LHCN-M2 (cell line): ENCODE data around the gene TBXT. TPM values are rescaled to one million over a fixed set of nuclear protein-coding genes. Genes with fewer than 3 reads are reported as not detected.

Experiments used
- DNase-seq: peaks from one replicate; pipeline ENCODE4 v3.0.0-alpha.2; 2012; ENCODE audit warnings: low read depth
- total RNA-seq: library from RNA; depleted of rRNA; stranded (reverse); fragments of >200 nt; gene quantifications from 2 replicates; pipeline ENCODE4 v1.2.3, GENCODE V29; 2014; rRNA removed

Gene TBXT
- total RNA-seq, 1 experiment from 2014 or later: not detected

DNA sequence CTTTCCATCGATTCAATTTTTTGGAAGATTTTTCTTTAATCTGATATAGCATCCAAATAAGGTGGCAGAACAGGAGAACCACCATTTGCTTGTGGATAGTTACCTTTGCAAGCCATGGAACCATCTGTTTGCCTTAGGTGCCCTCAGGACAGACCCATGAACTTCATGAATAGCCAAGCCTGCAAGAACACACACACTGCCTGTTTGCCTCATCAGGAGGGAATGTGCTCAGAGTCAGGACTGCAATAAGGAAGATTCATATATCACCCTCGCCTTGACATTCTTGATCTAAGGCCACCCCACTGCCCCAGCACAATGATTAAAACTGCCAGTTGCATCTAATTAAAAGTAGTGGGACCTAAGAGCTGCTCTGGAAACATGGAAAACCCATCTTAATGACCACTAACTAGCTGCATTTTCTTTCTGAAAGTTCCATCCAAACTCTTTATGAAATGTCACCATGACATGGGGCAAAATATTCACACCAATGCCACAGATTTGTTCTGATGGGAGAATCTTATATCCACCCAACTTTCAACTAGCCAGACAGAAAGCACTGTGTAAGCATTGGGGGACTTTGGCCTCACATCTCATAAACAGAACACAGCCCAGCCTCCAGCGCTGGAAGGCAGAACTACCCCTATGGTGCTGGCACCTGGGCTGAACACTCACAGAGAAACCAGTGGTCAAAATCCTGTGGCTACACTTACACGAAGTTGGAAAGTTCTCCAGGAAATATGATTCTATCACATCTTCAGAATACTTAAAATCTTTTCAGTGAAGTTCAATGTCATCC is 48.3 kb downstream of the TBXT start:
- DNase-seq: no peak

DNA sequence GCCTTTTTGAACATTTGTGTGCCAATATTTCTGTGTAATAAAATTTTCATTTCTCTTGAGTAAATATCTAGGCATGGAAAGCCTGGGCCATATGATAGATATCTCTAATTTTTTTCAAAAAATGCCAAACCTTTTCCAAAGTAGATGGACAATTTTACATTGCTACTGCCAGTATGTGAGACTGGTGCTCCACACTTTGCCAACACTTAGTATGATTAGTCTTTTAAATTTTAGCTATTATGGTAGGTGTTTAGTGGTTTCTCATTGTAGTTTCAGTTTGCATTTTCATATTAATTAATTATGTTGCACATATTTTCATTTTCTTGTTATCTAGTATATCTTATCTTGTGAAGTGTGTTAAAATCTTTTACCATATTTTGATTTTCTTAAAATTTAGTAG is 52.0 kb downstream of the TBXT start:
- DNase-seq: no peak

DNA sequence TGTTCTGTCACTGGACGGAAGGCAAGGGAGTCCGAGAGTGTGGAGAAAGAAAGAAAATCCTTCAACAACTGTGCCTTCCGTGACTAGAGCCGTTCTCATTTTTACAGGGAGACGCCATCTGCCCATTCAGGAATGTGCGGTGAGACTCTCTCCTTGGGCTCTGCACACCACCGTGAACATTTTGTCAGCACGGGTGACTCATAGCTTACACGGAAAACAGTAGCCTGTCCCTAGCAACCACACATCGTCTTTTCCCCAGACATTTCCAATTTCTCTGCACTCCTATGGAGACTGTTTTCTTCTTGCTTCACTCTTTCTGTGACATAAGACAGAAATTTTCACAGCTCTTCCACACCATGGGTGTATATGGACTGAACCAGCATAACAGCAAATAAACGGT is 55.1 kb downstream of the TBXT start:
- DNase-seq: peak; percentile 98

DNA sequence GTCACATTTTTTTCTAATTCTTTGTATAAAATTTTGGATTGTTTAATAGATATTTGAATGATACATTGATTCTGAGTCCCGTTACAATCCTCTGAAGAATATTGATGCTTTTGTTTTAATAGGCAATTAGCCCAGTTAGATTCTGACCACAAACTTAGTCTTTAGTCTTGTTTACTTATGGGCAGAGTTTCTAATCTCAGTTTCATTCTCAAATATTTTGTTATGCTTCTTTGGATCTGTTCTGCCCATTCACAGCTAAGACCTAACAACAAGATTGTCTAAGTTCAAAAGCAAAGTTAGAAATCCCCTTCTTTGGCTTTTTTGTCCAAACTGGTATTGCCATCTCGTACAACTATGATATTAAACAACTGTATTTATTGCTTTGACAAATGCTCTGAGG is 58.0 kb downstream of the TBXT start:
- no peak for DNase-seq

Other genes starting within 250 kb of the TBXT start
- gene PRR18, start 140.5 kb upstream of the TBXT start, total RNA-seq: not detected in 2 replicates
- gene SFT2D1, start 174.7 kb upstream of the TBXT start, total RNA-seq: 46.8 and 58.4 TPM in 2 replicates
- gene MPC1, start 215.1 kb upstream of the TBXT start, total RNA-seq: 13.3 and 22.7 TPM in 2 replicates